ENCODE data around the gene CD2AP. TPM values are rescaled to one million over a fixed set of nuclear protein-coding genes. Genes with fewer than 3 reads are reported as not detected.
A peak's percentile ranks its signal among the peaks of the same experiment; 100 is the strongest.
"Not testable (repeated sequence)": the region's sequence is repeated elsewhere in the genome, so short reads cannot be mapped to it uniquely, and the experiment has no call there.

CD2AP gene
- total RNA-seq, 1 experiment from 2014 or later = 10.4 TPM

DNA sequence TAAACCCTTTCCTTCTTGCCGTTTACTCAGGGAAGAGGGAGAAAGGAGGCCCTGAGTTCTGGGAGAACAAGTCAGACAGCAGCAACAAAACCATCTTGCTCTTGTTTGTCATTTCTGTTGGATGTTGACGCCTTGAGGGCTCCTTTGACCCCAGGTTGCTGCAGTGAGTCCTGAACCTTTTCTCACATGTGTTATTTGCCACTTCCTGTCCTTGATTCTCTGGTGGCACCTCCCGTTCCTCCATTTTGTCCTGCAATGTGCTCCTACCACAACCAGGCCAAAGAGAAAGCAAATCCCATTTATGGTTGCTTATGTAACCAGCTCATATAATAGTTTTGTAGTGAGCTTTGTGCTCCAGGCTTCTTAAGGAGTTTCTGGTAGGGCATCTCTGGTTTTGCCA, 154.2 kb downstream of the CD2AP start:
- DNase-seq (ENCODE audit: low read depth) = no peak

DNA sequence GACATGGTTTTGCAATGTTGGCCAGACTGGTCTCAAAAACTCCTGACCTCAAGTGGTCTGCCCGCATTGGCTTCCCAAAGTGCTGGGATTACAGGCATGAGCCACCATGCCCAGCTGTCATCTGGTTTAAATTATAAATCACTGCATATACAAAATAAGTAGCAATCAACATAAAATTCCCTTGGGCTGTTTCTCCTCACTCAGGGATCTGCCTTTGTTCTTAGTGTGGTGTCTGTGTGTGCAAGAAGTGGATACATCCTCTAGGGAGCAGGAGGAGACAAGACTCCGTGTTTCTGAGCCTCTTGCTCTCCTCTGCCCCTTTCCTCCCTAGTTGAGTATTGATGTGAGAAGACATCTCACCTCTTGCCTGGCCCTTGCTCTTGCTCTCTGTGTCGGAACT, 155.6 kb downstream of the CD2AP start:
- peak; percentile 25 for DNase-seq (ENCODE audit: low read depth)

DNA sequence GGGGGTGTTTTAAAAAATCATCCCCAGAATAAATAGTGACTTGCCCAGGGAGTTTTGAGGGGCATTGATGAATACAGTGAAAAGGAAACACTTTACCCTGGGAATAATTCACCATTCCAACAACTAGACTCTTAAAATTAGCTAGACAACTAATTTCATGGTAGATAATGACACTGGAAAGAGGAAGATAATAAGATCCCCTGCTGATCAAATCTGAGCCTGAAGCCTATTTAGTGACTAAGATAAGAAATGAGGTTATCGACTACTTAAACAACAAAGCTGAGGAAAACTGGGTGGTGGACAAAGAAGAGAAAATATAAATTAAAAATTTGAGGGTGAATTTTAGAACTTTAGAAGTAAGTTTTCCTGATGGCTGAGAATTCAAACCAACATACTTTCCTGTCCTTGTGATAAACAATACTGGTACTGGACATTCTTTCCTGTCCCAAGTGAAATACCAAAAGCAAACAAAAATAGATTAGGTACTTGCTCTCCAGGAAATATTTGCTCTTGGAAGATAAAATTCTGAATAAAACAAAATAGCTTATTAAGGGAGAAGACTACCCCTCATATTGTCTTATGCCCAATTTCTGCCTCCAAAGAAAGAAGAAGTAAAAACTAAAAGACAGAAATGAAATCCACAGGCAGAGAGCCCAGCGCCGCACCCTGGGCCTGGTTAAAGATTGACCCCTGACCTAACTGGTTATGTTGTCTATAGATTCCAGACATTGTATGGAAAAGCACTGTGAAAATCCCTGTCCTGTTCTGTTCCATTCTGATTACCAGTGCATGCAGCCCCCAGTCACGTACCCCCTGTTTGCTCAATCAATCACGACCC, 156.8 kb downstream of the CD2AP start:
- no peak for DNase-seq (ENCODE audit: low read depth)

DNA sequence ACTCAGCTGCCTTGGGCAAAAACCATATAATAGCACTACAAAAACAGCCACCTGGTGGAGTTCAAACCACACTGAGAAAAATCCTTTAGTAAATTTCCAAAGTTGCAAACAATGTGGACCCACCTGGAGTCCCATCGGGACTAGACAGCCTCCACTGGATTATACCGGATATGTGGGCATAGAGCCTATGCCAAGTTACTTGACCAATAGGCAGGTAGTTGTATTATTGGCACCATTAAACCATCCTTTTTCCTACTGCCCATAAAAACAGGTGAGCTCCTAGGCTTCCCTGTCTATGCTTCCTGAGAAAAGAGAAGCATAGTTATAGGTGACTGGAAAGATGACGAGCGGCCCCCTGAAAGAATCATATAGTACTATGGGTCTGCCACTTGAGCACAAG, 169.1 kb downstream of the CD2AP start:
- no peak for DNase-seq (ENCODE audit: low read depth)

DNA sequence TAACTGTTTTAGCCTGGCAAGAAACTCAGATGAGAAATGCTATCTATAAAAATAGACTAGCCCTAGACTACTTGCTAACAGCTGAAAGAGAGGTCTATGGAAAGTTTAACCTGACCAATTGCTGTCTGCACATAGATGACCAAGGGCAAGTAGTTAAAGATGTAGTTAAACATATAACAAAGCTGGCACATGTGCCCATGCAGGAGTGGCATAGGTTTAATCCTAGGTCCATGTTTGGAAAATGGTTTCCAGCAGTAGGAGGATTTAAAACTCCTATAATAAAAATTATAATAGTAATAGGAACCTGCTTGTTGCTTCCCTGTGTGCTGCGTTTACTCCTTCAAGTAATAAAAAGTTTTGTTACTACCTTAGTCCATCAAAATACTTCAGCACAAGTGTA, 169.6 kb downstream of the CD2AP start:
- DNase-seq (ENCODE audit: low read depth) = no peak

DNA sequence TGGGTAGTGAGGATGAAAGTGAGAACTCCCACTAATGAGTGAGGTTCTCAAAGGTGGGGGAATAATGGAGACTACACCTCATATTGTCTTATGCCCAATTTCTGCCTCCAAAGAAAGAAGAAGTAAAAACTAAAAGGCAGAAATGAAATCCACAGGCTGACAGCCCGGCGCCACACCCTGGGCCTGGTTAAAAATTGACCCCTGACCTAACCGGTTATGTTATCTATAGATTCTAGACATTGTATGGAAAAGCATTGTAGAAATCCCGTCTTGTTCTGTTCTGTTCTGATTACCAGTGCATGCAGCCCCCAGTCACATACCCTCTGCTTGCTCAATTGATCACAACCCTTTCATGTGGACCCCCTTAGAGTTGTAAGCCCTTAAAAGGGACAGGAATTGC, 170.0 kb downstream of the CD2AP start:
- not testable (repeated sequence) for DNase-seq (ENCODE audit: low read depth)

DNA sequence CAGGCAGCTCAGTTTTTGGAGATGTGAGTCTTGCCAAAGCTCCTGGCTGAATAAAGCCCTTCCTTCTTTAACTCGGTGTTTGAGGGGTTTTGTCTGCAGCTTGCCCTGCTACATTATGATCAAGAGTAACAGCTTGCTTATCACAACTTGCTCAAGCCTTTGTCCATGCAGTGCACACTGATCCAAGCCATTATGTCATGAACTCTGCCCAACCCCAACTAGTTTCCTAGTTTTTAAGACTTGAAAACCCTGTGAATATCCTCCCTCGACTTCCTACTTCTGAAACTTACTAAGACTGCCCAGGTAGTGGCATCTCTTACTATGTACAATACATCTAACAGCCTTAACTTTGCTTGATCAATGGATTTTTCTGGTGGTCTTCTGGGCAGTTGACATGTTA, 170.4 kb downstream of the CD2AP start:
- no peak for DNase-seq (ENCODE audit: low read depth)

DNA sequence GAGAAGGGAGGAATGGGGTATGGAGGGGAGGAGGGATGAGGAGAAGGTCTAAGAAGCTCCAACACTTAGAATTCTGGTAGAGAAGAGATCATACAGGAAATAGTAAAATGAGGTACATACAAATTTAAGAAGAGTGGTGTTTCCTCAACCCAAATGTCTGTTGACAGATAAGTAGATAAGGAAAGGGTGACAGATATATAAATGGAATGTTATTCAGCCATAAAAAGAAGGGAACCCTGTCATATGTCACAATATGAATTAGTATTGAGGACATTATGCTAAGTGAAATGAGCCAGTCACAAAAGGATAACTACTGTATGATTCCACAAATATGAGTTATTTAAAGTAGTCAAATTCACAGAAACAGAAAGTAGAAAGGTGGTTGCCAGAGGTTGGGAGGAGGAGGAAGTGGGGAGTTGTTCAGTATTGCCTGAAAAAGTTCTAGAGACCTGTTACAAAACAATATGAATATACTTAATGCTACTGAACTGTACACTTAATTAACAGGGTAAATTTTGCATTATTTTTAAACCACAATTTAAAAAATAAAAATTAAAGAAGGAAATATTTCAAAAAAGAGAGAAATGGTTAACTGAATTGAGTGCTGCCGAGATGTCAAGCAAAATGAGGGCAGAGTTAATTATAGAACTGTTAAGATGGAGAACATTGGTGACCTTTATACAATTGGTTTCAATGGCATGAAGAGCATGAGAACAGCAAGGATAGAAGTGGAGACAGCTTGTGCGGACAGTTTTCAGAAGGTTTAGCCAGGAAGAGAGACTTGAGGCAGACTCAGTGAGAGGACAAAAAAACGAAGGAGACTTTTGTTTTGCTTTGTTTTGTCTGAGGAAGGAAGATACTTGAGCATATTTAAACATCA, 173.2 kb downstream of the CD2AP start:
- DNase-seq (ENCODE audit: low read depth) = no peak

DNA sequence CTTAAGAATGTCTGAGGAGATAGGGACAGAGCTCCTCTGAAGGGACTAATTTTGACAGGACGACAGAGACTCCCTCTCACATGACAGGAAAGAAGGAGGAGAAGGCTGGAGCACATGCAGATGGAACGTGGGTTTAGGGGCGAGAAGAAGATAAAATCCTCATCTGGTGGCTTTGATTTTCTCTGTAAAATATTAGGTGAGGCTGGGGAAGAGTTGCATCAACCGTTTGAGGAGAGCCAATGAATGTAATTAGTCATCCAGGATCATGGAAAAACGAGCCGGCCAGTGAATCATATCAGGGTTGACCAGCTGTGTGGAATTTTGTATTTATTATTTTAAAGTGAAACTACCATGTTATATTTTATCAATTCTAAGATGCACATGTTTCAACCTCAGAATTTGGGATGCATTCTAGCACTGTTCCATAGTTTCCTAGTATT, 173.9 kb downstream of the CD2AP start:
- DNase-seq (ENCODE audit: low read depth) = peak; percentile 58

DNA sequence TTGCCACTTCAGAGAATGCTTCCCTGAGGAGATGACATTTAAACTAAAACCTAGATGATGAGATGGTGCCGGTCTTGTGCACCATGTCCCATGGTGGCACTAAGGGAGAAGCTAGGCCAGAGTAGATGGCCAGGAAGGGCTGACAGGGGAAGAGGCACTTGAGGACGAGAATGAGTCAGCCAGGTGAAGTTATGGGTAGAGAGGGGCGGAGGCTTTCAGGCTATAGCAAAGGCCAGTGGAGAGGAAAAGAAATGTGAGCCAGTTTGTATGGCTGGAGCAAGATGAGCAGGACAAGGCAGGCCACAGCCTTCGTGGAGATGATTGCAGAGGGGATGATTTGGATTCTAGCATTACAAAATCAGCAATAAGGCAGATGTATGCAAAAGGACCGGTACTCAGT, 176.1 kb downstream of the CD2AP start:
- no peak for DNase-seq (ENCODE audit: low read depth)

DNA sequence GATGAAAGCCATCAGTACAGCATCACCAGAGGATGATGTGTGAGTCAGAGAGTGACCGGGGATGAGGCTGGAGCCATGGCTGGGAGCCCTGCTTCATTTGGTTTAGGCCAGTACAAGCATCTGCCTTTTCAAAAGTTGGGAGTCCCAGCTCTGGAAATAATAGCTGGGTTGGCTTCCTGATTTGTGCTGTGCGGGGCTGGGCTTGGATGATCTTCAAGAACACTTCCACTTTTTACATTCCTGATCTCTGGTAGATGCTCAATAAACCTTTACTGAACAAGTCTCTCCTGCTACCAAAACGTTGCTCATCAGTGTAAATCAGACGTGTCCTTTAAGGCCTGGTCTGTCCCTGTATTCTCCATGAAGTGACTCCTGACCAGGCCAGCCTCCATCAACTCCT, 176.7 kb downstream of the CD2AP start:
- DNase-seq (ENCODE audit: low read depth) = no peak

DNA sequence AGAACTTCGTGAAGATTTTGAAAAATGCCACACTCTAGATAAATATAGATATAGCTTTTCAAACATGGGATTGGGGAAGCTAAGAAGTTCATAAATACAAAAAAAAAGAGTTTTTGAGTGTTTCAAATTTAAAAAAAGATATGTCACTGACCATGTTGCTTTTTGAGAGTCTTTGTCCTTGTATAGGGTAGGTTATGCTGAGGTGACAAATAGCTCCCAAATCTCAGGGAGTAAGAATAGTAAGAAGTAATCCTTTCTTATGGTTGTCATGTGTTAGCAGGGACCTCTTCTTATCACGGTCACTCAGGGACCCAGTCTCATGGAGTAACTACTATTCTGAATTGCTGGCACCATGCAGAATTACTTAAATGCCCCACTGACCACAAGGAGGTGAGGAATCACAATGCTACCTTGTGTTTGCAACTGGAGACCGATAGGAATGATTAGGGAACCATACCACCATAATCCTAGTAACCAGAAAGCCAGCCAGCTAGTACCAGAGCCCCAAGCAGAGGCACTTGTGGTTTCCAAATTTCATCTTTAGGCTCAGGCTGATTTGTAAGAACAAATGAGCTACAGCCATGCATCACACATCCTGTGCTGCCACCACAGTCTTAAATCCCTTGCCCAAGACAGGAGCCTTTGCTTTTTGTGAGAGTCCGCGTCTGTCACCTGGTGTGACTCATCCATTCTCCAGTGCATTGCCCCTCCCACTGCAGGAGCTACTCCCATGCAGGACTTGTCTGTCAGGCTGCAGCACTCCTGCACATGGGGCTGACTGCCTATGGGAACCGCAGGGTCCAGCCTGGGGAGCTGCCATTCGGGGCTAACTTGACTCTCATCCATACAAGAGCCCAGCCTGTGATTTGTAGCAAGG, 178.4 kb downstream of the CD2AP start:
- peak; percentile 65 for DNase-seq (ENCODE audit: low read depth)

DNA sequence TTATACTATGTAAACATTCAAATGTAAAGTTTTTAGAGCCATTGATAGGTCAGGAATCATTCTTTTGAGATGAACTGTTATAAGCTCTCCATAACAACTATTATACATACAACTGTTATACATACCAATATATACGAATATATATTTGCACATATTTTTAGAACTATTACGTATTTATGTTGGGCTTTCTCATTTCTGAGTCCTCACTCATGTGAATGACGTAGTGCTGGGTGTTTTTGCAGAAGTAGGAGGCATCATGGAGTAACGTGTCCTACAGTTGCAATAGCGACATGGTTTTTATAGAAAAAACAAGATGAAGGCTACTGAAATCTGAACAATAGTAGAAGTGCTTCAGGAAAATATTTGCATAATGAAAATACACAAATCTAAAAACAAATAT, 184.4 kb downstream of the CD2AP start:
- no peak for DNase-seq (ENCODE audit: low read depth)

DNA sequence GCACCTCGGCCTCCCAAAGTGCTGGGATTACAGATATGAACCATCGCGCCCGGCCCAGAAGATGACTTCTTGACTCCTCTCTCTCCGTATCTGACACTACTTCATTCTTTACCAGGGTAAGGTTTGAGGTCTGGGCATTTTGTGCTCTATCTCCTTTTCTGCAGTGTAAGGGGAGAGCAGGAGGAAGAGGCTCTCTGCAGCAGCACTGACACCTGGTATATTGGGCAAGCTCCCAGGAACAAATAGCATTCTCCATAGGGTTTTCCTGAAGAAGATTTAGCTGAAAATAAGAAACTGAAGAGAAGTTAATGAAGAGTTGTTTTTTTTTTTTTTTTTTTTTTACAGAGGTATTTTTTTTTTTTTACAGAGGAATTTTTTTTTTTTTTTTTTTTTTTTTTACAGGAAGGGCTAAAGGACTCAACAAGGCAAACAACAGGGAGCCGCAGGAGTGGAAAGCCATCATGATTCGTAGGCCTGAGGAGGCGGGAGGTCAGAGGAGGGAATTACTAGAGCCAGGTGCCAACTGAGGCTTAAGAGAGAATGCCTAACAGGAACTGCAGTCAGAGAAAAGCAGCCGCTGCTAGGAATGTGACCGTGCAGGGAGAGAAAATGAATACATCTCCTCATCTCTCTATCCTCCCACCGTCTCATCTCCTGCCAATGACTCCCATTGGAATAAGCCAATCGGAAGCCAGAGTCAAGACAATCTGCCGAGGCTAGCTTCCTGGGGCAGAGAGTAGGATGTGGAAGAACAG, 186.1 kb downstream of the CD2AP start:
- no peak for DNase-seq (ENCODE audit: low read depth)

DNA sequence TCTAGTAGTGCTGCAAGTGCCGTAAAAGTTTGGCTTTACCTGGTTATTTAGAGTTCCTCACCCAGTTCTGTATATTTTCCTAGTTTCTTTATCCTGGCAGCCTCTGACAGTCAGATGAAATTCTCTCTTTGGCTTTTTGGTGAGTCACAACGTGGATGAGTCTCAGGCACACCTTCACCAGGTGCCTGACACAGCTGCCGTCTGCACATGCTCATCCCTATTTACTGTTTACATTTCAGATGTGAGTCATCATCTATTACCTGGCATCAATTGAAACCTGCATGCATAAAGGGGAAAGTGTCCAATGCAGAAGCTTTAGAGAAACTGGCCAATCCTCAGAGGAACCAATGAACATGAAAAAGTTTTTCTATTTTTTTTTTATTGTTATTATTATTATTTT, 187.5 kb downstream of the CD2AP start:
- DNase-seq (ENCODE audit: low read depth) = no peak

DNA sequence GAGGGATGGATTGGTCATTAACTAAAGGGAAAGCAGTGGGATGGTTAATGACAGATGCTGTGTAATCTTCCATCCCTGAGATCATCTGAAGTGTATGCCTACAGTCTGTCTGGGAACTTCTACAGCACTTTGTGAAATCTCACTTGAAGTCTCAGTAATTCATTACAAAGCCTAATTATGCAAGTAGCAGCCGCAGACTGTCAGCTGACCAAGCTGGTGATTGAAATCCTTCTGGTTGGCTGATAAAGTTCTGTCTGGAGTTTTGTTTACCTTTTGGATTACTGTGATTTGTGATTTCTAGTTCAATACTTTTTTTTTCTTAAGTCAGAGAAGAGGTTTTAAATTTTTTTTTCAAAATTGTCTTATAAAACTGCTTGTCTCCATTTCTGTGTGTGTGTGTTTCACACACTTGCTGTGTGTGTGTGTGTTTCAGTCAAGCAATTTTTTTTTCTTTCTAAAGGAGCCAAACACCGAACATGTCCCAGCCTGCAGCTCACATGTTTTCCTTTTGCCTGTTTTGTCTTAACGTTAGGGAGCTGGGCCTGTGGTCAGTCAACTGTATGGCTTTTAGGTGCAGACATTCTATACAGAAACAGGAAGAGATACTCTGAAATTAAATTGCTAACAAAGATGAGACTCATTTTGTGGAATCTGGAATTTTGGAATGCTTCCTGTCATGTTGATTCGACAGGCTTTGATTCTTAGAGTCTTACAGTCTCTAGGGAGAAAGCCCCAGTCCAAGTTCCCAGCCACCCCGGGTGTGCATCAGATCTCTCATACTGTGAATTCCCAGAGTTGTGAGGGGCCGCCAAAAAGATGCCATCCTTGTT, 192.3 kb downstream of the CD2AP start:
- peak; percentile 43 for DNase-seq (ENCODE audit: low read depth)

DNA sequence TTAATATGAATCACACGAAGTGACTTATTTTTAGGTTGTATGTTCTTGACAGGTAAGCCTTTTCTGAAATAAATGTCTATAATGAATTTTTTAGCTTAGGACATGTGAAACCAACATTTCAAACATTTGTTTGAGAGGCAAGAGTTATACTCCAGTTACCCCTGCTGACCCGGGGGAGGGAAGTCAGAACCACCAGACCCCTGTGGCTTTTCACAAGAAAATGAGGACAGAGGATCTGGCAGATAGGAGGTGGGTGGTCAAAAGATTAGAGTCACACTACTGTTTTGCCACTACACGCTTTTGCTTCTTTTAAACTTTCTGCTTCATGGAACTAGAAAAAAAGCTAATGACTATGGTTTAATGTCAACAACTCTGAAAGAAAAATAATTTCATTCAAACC, 193.3 kb downstream of the CD2AP start:
- DNase-seq (ENCODE audit: low read depth) = no peak

DNA sequence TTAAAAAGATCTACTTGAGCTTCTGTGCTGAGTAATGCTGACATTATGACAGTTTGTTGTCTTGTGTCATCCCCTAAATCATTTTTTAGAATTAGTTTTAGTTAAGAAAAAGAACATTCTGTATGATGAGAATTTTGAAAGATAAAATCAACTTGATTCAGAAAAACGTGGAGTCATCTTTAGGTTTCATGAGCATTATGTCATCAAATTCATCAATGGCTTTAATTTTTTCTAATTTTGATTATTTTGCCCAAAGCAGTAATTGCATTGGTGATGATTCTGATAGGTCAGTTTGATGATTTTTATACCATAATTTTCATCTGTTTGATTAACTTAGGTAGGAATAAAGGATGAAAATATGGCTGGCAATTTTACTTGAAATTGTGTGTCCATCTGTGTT, 194.2 kb downstream of the CD2AP start:
- DNase-seq (ENCODE audit: low read depth) = no peak

DNA sequence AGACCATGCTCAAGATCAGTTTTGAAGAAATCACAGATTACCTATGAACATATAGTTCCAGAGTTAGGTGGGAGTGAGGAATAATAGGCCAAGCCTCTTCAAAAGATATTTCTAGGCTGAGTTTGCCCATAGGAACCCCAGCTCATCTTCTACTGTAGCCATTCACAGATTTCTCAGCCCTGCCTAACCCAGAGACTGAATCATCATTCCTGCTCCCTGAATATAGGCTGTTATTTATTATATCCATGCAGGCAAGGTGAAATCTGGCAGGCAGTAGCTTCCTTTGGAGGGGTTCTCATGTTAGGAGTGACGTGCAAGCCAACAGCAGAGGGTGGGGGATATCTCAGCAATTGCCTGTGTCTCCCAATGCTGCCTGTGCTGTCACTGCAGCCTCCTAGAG, 195.2 kb downstream of the CD2AP start:
- DNase-seq (ENCODE audit: low read depth) = peak; percentile 13

DNA sequence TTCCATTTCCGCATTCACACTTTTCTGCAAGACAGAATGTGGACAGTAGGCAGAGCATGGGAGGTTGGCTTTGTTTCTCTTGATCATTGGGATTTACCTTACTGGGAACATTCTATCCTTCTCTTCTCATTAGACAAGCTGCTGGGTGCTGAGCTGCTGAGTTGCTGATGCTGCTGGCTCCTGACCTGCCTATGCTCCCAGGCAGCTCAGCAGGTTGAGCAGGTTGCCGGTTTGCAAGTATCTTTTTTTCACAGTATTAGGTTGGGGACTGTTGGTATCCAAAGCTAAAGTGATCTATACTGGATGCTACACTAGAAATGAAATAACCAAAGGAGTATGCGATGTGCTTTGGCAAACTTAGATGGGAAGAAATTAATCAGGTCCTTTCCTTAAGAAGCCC, 197.1 kb downstream of the CD2AP start:
- no peak for DNase-seq (ENCODE audit: low read depth)

All from LHCN-M2 (cell line).